Fibroblast of lung (primary cell): ENCODE data around the gene DLK1. TPM values are rescaled to one million over a fixed set of nuclear protein-coding genes. Genes with fewer than 3 reads are reported as not detected.

ENCODE experiments used
- DNase-seq, 2 donors: peaks; one replicate each; pipeline versions ENCODE4 v3.0.0 to v3.0.0-alpha.2; 2010; ENCODE audit warnings: low read depth in 2 of 2
- H2AFZ ChIP-seq: 2 replicates; pipeline ENCODE4 v1.5.1; 2012; ENCODE audit warnings: low read length, control low read depth, inconsistent platforms
- H3K27ac ChIP-seq: 2 replicates; pipeline ENCODE4 v1.5.1; 2011; ENCODE audit warnings: low read length, control low read depth; ENCODE audit not compliant: insufficient read depth
- H3K27me3 ChIP-seq: 2 replicates; pipeline ENCODE4 v1.5.1; 2011; ENCODE audit warnings: mild to moderate bottlenecking, low read length; ENCODE audit not compliant: control insufficient read depth, insufficient read depth
- H3K36me3 ChIP-seq: 2 replicates; pipeline ENCODE4 v1.5.1; 2011; ENCODE audit warnings: low read length; ENCODE audit not compliant: control insufficient read depth, insufficient read depth
- H3K4me1 ChIP-seq: 2 replicates; pipeline ENCODE4 v1.5.1; 2011; ENCODE audit warnings: low read length; ENCODE audit not compliant: control insufficient read depth, insufficient read depth; ENCODE audit errors: extremely low read depth
- H3K4me2 ChIP-seq: 2 replicates; pipeline ENCODE4 v1.5.1; 2011; ENCODE audit warnings: low read length, control low read depth; ENCODE audit not compliant: insufficient read depth; ENCODE audit errors: extremely low read depth
- H3K4me3 ChIP-seq, 4 experiments: fragments of 200-600 bp in 1 of 4; sonication (generic) in 1 of 4; replicated peaks in 1 of 4; 2 replicates each; pipeline ENCODE4 v1.5.1; 2011 to 2016; ENCODE audit warnings: low read length in 4 of 4, low read depth in 3 of 4, mild to moderate bottlenecking in 3 of 4, control low read depth in 2 of 4, inconsistent platforms in 1 of 4, mixed read lengths in 1 of 4; ENCODE audit not compliant: insufficient read depth in 1 of 4; ENCODE audit errors: control extremely low read depth in 1 of 4
- H3K79me2 ChIP-seq: 2 replicates; pipeline ENCODE4 v1.5.1; 2012; ENCODE audit warnings: mild to moderate bottlenecking, low read length, inconsistent platforms; ENCODE audit not compliant: control insufficient read depth, insufficient read depth
- H3K9ac ChIP-seq: 2 replicates; pipeline ENCODE4 v1.5.1; 2011; ENCODE audit warnings: mild to moderate bottlenecking, low read length, control low read depth; ENCODE audit not compliant: insufficient read depth
- H3K9me3 ChIP-seq: 2 replicates; pipeline ENCODE4 v1.5.1; 2012; ENCODE audit warnings: low read depth, low read length; ENCODE audit not compliant: control insufficient read depth, insufficient read depth
- H4K20me1 ChIP-seq: 2 replicates; pipeline ENCODE4 v1.5.1; 2011; ENCODE audit warnings: low read length; ENCODE audit not compliant: control insufficient read depth, insufficient read depth; ENCODE audit errors: extremely low read depth
- CTCF ChIP-seq, 2 donors: IDR thresholded peaks in 1 of 2; conservative IDR thresholded peaks in 1 of 2; 1 replicate in 1 of 2; 2 replicates in 1 of 2; pipeline ENCODE4 v1.5.1; 2011 to 2012; ENCODE audit warnings: low read length in 2 of 2, control low read depth in 1 of 2, inconsistent platforms in 1 of 2, low read depth in 1 of 2, mild to moderate bottlenecking in 1 of 2
- EZH2 ChIP-seq: IDR thresholded peaks from 2 replicates; pipeline ENCODE4 v1.5.1; 2012; ENCODE audit warnings: low read length, control low read depth, mild to moderate bottlenecking; ENCODE audit errors: missing control alignments
- polyA plus RNA-seq, 2 donors: library from polyadenylated mRNA; depleted of rRNA in 1 of 2; stranded (reverse) in 1 of 2; unstranded in 1 of 2; fragments of >200 nt; gene quantifications; 2 replicates each; pipeline ENCODE4 v1.2.1, GENCODE V29; 2011 to 2012; ENCODE audit warnings: missing spikeins in 1 of 2
- total RNA-seq: library from RNA; depleted of rRNA; stranded (reverse); fragments of >200 nt; gene quantifications from 2 replicates; pipeline ENCODE4 v1.2.1, GENCODE V29; 2014

DLK1 gene
- total and polyA plus RNA-seq, 2 donors (not counting 1 experiment from before 2014, with no cell fraction given) = not detected

- no peak overlapping the region for H3K9ac ChIP-seq
- no peak overlapping the region for H3K4me3 ChIP-seq
- H4K20me1 ChIP-seq = no peaks in the 10 kb centered on the region
- no peak overlapping the region for H3K27ac ChIP-seq
- no peaks in the 10 kb centered on the region for H3K9me3 ChIP-seq
- H3K79me2 ChIP-seq = no peaks in the 10 kb centered on the region
- no peaks in the 10 kb centered on the region for H3K27me3 ChIP-seq
- H3K36me3 ChIP-seq = no peaks in the 10 kb centered on the region
- no peak overlapping the region for H2AFZ ChIP-seq
- DNase-seq = no peak
- TF ChIP-seq EZH2 = no peak
- no peak for TF ChIP-seq CTCF (conservative IDR thresholded peaks at IDR 0.05 in 1 of 2, IDR thresholded peaks at IDR 0.05 in 1 of 2; ENCODE audit: low read depth in 1 of 2, low read length in 2 of 2)
- H3K4me2 ChIP-seq = no peak overlapping the region
- no peaks in the 10 kb centered on the region for H3K4me1 ChIP-seq
Measured at GRCh38 chr14:100715332-100715731, 11.4 kb upstream of the DLK1 start.

- no peak overlapping the region for H3K4me3 ChIP-seq
- H4K20me1 ChIP-seq = no peaks in the 10 kb centered on the region
- H3K27me3 ChIP-seq = no peaks in the 10 kb centered on the region
- DNase-seq = no peak
- H3K9ac ChIP-seq = no peak overlapping the region
- H3K27ac ChIP-seq = no peak overlapping the region
- TF ChIP-seq EZH2 (no peak), CTCF (conservative IDR thresholded peaks at IDR 0.05 in 1 of 2, IDR thresholded peaks at IDR 0.05 in 1 of 2; ENCODE audit: low read depth in 1 of 2, low read length in 2 of 2) (no peak)
- no peaks in the 10 kb centered on the region for H3K36me3 ChIP-seq
- no peaks in the 10 kb centered on the region for H3K79me2 ChIP-seq
- no peak overlapping the region for H3K4me2 ChIP-seq
- no peaks in the 10 kb centered on the region for H3K9me3 ChIP-seq
- no peaks in the 10 kb centered on the region for H3K4me1 ChIP-seq
- H2AFZ ChIP-seq = no peak overlapping the region
Measured at GRCh38 chr14:100715803-100716202, 10.9 kb upstream of the DLK1 start.

GRCh38 chr14:100717386-100717785, 9.3 kb upstream of the DLK1 start:
- no peaks in the 10 kb centered on the region for H3K4me1 ChIP-seq
- no peaks in the 10 kb centered on the region for H4K20me1 ChIP-seq
- no peak overlapping the region for H3K9ac ChIP-seq
- H3K79me2 ChIP-seq = no peaks in the 10 kb centered on the region
- H3K4me2 ChIP-seq = no peak overlapping the region
- no peak overlapping the region for H2AFZ ChIP-seq
- no peak for DNase-seq
- no peaks in the 10 kb centered on the region for H3K9me3 ChIP-seq
- TF ChIP-seq EZH2 (no peak), CTCF (conservative IDR thresholded peaks at IDR 0.05 in 1 of 2, IDR thresholded peaks at IDR 0.05 in 1 of 2; ENCODE audit: low read depth in 1 of 2, low read length in 2 of 2) (no peak)
- H3K4me3 ChIP-seq = no peak overlapping the region
- H3K27ac ChIP-seq = no peak overlapping the region
- no peaks in the 10 kb centered on the region for H3K36me3 ChIP-seq
- H3K27me3 ChIP-seq = no peaks in the 10 kb centered on the region
